ENCODE results near the gene PDE2A.

The PDE2A gene

DNA sequence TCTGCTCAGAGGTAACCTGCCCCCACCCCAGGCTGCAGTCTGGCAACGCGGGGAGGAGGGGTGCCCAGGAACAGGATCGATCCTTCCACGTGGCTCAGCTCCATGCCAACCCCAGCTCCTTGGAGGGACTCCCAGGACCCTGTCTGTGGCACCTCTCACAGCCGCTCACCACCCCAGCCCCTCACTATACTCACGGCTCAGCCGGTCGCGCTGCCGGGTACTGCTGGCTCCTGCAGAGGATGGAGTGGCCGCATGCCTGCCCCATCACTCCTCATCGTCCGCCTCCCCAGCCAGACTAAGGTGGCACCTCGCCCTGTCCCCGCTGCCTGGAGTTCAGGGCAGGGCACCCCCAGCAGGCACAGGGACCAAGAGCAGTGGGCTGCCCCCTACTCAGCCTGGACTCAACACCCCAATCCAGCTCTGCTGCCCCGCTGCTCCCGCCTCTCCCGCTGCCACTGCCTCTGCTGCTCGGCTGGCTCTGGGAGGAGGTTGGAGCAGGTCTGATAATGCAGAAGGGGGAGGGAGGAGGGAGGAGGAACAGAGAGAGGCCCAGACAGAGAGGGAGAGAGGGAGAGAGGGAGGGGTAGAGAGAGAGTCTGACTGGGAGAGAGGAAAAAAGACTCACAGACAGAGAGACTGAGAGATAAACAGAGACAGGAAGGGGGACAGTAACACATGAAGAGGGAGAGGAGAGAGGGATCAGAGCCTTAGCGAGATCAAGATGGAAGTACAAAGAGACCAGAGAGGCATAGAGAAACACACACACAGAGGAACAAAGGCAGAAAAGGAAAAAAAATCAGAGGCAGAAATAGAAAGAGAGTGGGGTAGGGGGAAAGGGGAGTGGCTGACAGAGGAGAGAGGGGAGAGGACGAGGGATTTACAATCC, at the start of gene PDE2A:
PDE2A (minus strand) TSS at position 480 of the 886 bp plus-strand sequence; CDS start at position 265, 215 bp downstream.
- DNase-seq (ENCODE audit: low read depth): no peak

- DNase-seq (ENCODE audit: low read depth): no peak
Observed at GRCh38 chr11:72723508-72723907, 49.3 kb upstream of the PDE2A start.

DNA sequence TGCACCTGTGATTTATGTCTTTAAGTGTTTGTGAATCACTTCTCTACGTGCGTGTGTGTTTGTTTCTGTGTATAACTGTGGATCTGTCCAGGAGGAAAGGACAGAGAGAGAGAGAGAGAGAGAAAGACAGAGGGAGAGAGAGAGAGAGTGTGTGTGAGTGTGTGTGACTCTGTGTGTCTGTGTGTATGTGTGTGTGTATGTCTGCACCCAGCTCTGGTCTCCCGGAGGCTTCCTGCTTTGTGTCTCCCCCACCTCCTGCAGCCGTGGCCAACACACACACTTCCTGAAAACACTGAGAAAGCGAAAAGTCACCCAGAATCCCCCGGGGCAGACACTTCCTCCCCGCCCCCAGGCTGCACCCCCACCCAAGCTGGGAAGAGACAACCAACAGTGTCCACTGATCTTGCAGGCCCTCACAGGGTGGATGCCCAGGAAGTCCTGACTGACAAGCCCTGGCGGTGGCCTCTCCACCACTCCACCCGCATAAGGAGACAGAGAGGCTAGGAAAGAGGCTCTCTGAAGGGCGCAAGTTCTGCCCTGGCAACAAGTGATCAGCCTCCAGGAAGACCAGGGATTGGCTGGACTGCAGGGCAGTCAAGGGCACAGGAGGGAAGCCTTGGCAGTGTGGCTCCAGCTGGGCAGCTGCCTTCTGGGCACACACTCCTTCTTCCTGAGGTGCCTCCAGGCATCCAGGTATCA, 48.0 kb upstream of the PDE2A start:
- DNase-seq (ENCODE audit: low read depth): peak; percentile 68

- peak; percentile 31 for DNase-seq (ENCODE audit: low read depth)
Observed at GRCh38 chr11:72721689-72722049, 47.4 kb upstream of the PDE2A start.

DNA sequence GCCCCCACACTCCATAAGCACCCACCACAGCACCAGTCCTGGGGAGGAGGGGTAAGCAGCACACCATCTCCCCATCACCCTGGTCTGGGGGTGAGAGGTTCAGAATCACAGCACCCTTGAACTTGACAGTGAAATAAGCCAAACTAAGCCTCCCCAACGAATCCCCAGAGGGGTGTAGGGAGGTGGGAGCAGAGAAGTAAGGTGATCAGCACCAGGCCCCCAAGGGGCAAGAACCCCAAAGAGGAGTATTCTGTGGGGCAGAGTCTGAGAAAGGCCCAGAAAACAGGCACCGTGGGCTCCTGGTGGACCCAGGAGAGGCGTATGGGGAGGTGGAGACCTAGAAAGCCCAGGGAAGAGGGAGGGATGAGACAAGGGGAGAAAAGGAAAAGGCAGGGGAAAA, 47.1 kb upstream of the PDE2A start:
- DNase-seq (ENCODE audit: low read depth): no peak

DNA sequence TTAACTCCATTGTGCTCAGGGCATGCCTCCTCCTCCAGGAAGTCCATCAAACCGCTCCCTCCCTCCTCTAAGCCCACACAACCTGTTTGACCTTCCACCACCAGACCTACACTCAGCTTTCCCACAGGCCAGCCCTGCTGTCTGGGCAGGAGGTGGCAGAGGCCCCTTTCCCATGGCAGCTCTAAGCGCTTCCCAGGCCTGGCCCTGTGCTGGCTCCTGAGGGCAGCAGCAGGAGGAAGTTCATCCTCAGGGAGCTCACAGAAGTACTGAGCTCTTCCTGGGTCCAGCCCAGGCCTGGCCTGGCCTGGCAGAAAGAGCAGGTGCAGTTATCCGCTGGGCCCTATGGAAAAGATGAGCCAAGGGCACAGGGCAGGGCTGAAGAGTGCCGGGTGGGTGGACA, 46.6 kb upstream of the PDE2A start:
- no peak for DNase-seq (ENCODE audit: low read depth)

DNA sequence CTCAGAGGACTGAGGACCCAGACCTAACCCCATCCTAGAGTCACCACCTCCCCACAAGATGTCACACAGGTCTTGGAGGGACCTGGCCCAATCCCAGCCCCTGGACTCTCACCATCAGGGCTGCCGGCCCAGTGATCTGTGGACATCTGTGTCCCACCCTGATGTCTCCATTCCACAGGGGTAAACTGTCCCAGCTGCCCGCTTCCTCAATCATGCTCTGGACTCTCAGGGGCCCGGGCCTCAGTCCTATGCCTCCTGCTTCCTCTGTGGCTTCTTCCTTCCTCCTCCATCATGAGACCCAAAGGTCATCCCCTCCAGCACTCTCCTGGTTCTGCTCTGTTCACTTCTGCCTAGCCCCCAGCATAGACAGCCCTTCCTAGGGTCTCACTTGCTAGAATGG, 45.8 kb upstream of the PDE2A start:
- DNase-seq (ENCODE audit: low read depth): no peak

- DNase-seq (ENCODE audit: low read depth): no peak
Observed at GRCh38 chr11:72719551-72719950, 45.3 kb upstream of the PDE2A start.

GRCh38 chr11:72719144-72719543, 44.9 kb upstream of the PDE2A start:
- DNase-seq (ENCODE audit: low read depth): no peak

DNA sequence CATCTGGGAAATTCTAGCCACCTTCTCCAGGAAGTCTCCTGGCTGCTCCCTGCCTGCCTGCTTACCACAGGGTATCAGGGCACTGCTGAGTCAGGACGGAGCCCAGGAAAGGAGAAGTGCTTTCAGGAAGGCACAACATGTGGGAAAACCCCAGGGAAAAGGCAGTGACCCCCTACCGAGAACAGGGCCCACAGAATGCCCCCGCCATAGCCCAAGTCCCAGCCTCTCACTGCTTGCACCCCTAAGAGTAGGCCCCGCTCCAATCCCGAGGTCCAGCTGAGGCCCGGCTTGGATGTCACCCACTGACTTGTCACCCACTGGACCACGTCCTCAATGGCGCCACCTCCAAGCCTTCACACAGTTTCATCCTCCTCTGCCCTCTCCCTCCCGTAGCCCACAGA, 43.9 kb upstream of the PDE2A start:
- DNase-seq (ENCODE audit: low read depth): no peak

DNA sequence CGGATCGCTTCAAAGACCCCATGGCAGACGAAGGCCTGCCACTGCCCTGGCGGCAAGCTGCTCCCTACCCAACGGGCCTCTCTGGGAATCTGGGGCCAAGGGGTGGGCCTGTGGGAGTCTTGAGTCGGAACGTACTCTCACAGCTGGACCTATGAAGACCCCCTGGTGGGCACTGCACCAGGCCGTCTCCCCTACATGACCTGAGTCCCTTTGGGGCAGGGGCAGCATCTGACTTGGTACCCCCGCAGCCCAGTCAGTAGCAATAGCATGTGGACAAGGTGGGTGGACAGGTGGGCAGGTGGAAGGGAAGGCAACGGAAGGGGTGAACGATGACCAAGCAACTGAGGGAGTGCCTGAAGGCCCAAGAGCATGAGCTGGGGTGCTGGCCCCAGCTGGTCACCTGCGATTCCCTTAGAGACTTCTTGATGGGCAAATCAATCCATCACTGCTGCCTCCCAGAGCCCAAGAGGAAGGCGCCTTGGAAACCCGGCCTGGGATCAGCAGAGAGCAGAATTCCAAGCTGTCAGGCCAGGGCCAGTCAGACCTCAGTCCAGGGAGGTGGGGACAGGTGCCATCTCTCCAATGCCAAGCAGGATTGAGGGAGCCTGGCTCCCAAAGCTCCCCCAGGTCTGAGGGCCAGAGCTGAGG, 42.7 kb upstream of the PDE2A start:
- no peak for DNase-seq (ENCODE audit: low read depth)

GRCh38 chr11:72716290-72716689, 42.1 kb upstream of the PDE2A start:
- no peak for DNase-seq (ENCODE audit: low read depth)

GRCh38 chr11:72712841-72713240, 38.6 kb upstream of the PDE2A start:
- no peak for DNase-seq (ENCODE audit: low read depth)

GRCh38 chr11:72712168-72712751, 38.0 kb upstream of the PDE2A start:
- DNase-seq (ENCODE audit: low read depth): no peak

DNA sequence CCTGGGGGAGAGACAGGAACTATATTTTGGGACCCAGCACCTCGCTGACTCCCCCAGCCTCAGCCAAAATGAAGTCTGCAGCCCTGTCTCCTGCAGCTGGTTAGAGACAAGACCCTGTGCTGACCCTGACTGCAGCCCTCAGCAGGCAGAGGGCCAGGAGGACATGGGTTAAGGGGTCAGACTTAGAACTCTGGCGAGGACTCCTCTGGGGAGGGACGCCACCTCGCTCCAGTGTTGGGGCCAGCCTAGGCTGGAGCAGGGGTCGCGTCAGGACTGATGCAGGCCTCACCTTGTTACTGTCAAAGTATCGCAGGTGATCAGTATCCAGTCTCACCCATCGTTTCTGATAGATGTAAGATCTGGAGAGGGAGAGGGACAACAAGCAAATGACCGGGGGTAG, 36.9 kb upstream of the PDE2A start:
- no peak for DNase-seq (ENCODE audit: low read depth)

- no peak for DNase-seq (ENCODE audit: low read depth)
Observed at GRCh38 chr11:72710278-72710677, 36.1 kb upstream of the PDE2A start.

DNA sequence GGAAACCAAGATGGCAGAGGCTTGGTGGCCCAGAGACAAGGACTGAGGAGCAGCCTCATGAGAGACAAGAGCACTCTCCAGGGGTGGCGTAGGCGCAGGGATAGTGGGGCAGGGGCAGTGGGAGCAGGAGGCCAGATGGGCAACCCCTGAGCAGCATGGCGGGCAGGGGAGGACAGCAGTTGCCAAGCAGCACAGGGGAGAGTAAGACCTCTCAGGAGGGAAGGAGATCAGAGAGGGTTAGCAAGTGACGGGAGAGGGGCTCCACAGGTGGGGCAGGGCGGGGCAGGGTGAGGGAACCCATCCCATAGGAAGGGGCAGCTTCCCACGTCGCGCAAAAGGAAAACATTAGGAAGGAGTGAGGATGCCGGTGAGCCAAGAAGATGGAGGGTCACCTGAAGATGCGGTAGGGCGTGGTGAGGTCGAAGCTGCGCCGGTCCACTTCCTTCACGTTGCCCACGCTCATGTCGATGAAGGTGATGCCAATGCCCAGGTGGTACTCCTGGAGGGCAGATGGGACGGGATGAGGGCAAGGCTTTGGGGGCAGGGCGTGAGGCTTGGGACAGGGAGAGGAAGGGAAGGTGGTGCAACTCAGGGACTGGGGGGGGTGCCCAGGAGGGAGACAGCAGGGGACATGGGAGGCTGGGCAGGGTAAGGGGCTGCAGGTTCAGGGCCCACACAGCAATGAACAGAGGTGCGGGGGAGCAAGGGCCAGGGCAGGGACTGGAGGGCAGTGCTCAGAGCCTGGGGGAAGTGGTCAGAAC, 35.4 kb upstream of the PDE2A start:
- no peak for DNase-seq (ENCODE audit: low read depth)

- no peak for DNase-seq (ENCODE audit: low read depth)
Observed at GRCh38 chr11:72707032-72707431, 32.8 kb upstream of the PDE2A start.

DNA sequence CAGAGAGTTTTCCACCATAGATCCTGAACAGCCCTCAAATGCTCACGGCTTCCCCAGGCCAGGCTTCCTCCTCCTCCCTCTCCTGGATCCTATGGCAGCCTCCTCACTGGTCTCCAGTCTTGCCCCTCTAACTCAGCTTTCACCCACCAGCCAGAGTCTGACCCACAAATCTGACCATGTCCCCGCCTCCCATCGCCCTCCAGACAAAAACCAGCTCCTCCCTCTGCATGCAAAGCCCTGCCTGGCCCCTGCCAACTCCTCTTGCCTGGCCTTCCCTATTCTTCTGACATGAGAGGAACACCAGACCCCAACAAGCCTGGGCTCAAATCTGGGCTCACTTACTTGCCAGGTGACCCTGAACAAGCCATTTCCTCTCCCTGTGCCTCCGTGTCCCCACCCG, 32.4 kb upstream of the PDE2A start:
- no peak for DNase-seq (ENCODE audit: low read depth)

DNA sequence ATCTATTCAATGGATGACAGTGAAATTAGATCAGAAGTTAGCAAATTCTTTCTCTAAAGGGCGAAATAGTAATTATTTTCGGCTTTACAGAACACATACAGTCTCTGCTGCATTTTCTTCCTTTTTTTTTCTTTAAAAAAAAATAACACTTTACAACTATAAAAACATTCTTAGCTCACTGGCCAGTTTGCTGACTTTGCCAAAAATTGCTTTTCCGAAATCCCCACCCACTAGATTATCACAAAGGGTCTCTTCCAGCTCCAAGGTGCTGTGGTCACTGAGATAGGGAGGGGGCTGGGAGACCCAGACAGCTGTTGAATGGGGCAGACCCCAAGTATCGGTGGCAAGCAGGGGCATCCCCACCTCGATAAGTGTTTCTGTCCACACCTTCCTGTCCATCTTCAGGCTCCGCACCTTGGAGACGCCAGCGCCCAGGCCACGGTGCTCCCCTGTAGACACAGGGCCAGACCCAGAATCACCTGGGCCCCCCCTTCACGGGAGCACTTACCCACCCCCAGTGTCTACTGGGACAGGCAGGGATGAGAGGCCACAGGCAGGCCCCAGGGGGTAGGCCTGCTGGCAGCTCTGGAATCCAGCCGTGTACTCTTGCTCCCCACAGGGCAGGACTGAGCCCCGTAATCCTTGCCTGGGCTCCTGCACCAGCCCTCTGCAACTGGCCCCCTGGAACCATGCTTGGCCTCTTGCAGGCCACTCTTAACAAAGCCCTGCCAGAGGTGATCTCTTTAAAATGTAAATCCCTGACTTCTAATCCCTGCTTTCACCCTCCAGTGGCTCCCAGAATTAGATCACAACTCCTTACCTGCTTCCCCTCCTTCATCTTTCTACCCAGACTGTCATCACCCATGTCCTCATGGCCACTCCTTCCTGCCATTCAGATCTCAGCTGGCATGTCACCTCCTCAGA, 31.5 kb upstream of the PDE2A start:
- no peak for DNase-seq (ENCODE audit: low read depth)

DNA sequence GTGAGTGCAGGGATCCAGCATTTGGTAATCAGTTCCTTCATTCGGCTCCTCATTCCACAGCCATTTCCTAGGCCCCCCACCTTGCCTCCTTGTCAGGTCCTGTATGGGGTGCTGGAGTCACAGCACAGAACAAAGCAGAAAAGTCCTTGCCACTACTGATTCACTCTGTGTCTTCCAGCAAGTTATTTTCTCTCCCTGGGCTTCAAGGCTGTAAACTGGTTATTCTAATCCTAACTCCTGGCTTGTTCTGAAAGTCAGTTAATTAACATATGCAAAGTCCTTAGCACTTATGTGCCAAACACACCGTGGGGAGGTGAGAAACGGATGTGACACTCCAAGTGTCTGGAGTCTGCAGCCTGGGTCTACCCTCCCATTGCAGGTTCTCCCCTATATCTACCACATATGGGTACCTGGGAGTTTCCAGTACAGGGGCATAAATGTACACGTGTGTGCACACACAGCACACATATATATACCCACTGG, 30.6 kb upstream of the PDE2A start:
- no peak for DNase-seq (ENCODE audit: low read depth)

Measured in activated gamma-delta T cell treated with anti-CD3 and anti-CD28 coated beads, Interleukin-2, amount 50 U/mL, for 16 hours (primary cell).